Measurements from ENCODE around the gene RSF1. TPM values are rescaled to one million over a fixed set of nuclear protein-coding genes. Genes with fewer than 3 reads are reported as not detected.

Gene RSF1
- total RNA-seq, 1 experiment from 2014 or later: 43.1 TPM

DNA sequence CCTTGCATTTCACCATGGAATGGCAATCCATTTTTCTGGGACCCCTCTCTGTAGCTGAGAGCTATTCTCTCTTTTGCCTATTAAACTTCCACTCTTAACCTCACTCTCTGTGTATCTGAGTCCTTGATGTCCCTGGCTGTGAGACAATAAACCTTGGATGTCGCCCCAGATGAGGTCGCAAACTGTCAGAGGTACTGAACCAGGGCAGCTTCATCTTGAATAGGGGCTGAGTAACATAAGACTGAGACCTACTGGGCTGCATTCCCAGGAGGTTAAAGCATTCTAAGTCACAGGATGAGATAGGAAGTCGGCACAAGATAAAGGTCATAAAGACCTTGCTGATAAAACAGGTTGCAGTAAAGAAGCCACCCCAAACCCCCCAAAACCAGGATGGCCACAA, 68.0 kb downstream of the RSF1 start:
- CTCF ChIA-PET: no interaction called here
- BruUV-seq (replicated peaks): no TSS peak
- Histone ChIP-seq H3K27me3 (ENCODE audit: insufficient read depth, low read length) (no peaks in the 10 kb centered on the region), H3K4me3 (replicated peaks in 1 of 2; ENCODE audit: low read depth in 1 of 2, low read length in 2 of 2) (no peak overlapping the region), H3K36me3 (ENCODE audit: control insufficient read depth in 1 of 2, insufficient read depth in 2 of 2, low read length in 2 of 2) (no peaks in the 10 kb centered on the region), H4K20me1 (ENCODE audit: insufficient read depth) (no peaks in the 10 kb centered on the region), H3K9ac (ENCODE audit: low read length) (no peak overlapping the region), H3K4me1 (ENCODE audit: control insufficient read depth in 1 of 2, insufficient read depth in 2 of 2, low read length in 2 of 2) (no peaks in the 10 kb centered on the region), H2AFZ (ENCODE audit: low read depth, low read length, poor library complexity, severe bottlenecking) (no peak overlapping the region), H3K79me2 (ENCODE audit: insufficient read depth, low read length) (peaks cover 19% of the 10 kb centered on the region), H3K27ac (ENCODE audit: low read depth, low read length) (no peak overlapping the region), H3K9me3 (ENCODE audit: control insufficient read depth in 1 of 2, insufficient read depth in 1 of 2, low read depth in 1 of 2, low read length in 2 of 2) (no peaks in the 10 kb centered on the region), H3K9me2 (ENCODE audit: insufficient read depth) (no peaks in the 10 kb centered on the region), H3K4me2 (ENCODE audit: low read length) (no peak overlapping the region)
- intact Hi-C loops (cut with micrococcal nuclease): no loop called here
- no peak for TF ChIP-seq SRF (IDR thresholded peaks at IDR 0.05; ENCODE audit: low read depth)
- no peak for TF ChIP-seq POLR2A (IDR thresholded peaks at IDR 0.05; ENCODE audit: borderline replicate concordance, extremely low read depth, insufficient read depth, insufficient read length)
- TF ChIP-seq ZFX (IDR thresholded peaks at IDR 0.05): no peak
- TF ChIP-seq ELF1 (IDR thresholded peaks at IDR 0.05; ENCODE audit: borderline replicate concordance, low read depth): no peak
- TF ChIP-seq, protein P1, sequence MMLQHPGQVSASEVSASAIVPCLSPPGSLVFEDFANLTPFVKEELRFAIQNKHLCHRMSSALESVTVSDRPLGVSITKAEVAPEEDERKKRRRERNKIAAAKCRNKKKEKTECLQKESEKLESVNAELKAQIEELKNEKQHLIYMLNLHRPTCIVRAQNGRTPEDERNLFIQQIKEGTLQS (IDR thresholded peaks at IDR 0.05): no peak
- TF ChIP-seq CBX3 (IDR thresholded peaks at IDR 0.05; ENCODE audit: low read depth): no peak
- TF ChIP-seq SIN3A (IDR thresholded peaks at IDR 0.05; ENCODE audit: low read depth): no peak
- TF ChIP-seq, protein P2, sequence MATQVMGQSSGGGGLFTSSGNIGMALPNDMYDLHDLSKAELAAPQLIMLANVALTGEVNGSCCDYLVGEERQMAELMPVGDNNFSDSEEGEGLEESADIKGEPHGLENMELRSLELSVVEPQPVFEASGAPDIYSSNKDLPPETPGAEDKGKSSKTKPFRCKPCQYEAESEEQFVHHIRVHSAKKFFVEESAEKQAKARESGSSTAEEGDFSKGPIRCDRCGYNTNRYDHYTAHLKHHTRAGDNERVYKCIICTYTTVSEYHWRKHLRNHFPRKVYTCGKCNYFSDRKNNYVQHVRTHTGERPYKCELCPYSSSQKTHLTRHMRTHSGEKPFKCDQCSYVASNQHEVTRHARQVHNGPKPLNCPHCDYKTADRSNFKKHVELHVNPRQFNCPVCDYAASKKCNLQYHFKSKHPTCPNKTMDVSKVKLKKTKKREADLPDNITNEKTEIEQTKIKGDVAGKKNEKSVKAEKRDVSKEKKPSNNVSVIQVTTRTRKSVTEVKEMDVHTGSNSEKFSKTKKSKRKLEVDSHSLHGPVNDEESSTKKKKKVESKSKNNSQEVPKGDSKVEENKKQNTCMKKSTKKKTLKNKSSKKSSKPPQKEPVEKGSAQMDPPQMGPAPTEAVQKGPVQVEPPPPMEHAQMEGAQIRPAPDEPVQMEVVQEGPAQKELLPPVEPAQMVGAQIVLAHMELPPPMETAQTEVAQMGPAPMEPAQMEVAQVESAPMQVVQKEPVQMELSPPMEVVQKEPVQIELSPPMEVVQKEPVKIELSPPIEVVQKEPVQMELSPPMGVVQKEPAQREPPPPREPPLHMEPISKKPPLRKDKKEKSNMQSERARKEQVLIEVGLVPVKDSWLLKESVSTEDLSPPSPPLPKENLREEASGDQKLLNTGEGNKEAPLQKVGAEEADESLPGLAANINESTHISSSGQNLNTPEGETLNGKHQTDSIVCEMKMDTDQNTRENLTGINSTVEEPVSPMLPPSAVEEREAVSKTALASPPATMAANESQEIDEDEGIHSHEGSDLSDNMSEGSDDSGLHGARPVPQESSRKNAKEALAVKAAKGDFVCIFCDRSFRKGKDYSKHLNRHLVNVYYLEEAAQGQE (IDR thresholded peaks at IDR 0.05; ENCODE audit: low read depth): no peak
- no peak for TF ChIP-seq YY1 (IDR thresholded peaks at IDR 0.05; ENCODE audit: extremely low read depth, insufficient replicate concordance, low read depth, low read length)
- TF ChIP-seq JUND (IDR thresholded peaks at IDR 0.05): no peak
- TF ChIP-seq FOSL1 (IDR thresholded peaks at IDR 0.05; ENCODE audit: low read depth): no peak
- TF ChIP-seq SP1 (IDR thresholded peaks at IDR 0.05; ENCODE audit: low read depth): no peak
- ATAC-seq (no peak), DNase-seq (ENCODE audit: low read depth, low spot score) (no peak)
- POLR2A ChIA-PET: no interaction called here
- RAD21 ChIA-PET (ENCODE audit: low non-redundant PET in 1 of 2, low total read pairs in 2 of 2, uncharacterized antibody in 2 of 2, unreplicated experiment in 2 of 2): no interaction called here

Measured in HCT116 (cell line).